GM12891 (cell line): ENCODE results near the gene RBM46. TPM values are rescaled to one million over a fixed set of nuclear protein-coding genes. Genes with fewer than 3 reads are reported as not detected.

Experiments
- DNase-seq: peaks from one replicate; pipeline ENCODE4 v3.0.0; 2011; ENCODE audit warnings: low spot score; ENCODE audit not compliant: insufficient read length
- FAIRE-seq: peaks from 2 replicates; lab custom pipeline; 2011; peaks lifted over from hg19 to GRCh38; lab: Jason Lieb, UNC
- PAX5 ChIP-seq: IDR thresholded peaks from 2 replicates; pipeline ENCODE4 v1.6.1; 2011; ENCODE audit warnings: low read length, moderate library complexity, mild to moderate bottlenecking; ENCODE audit not compliant: insufficient read depth, severe bottlenecking
- POLR2A ChIP-seq: IDR thresholded peaks from 2 replicates; pipeline ENCODE4 v1.6.1; 2011; ENCODE audit warnings: low read depth, low read length, control low read depth
- POLR2AphosphoS5 ChIP-seq: IDR thresholded peaks from 2 replicates; pipeline ENCODE4 v1.6.1; 2011; ENCODE audit warnings: low read depth, low read length, control low read depth
- POU2F2 ChIP-seq: IDR thresholded peaks from 2 replicates; pipeline ENCODE4 v1.6.1; 2011; ENCODE audit warnings: low read depth, mild to moderate bottlenecking, control low read depth, low read length, moderate library complexity
- SPI1 ChIP-seq: IDR thresholded peaks from 2 replicates; pipeline ENCODE4 v1.6.1; 2011; ENCODE audit warnings: low read depth, low read length, control low read depth
- TAF1 ChIP-seq: IDR thresholded peaks from 2 replicates; pipeline ENCODE4 v1.6.1; 2011; ENCODE audit warnings: low read depth, low read length, control low read depth
- polyA plus RNA-seq: library from polyadenylated mRNA; unstranded; fragments of >200 nt; gene quantifications from one replicate; pipeline ENCODE4 v1.2.1, GENCODE V29; 2012; ENCODE audit warnings: low read depth, missing spikeins, inconsistent platforms; ENCODE audit not compliant: missing spikeins

RBM46 gene
- not detected for polyA plus RNA-seq

- TF ChIP-seq SPI1 = no peak
- TF ChIP-seq POLR2A = no peak
- TF ChIP-seq PAX5 = no peak
- no peak for TF ChIP-seq POLR2AphosphoS5
- TF ChIP-seq POU2F2 = no peak
- TF ChIP-seq TAF1 = no peak
- no peak for FAIRE-seq
- DNase-seq = no peak
These were observed at the start of gene RBM46 for GRCh38 chr4:154781126-154781982. Gene RBM46 (plus strand): TSS chr4:154781272. CDS start chr4:154796753, 15,481 bp downstream.

GRCh38 chr4:154731756-154732155 lies 49.3 kb upstream of the RBM46 start:
- DNase-seq (no peak), FAIRE-seq (no peak)
- TF ChIP-seq PAX5 (no peak), POU2F2 (no peak), POLR2AphosphoS5 (no peak), POLR2A (no peak), TAF1 (no peak), SPI1 (no peak)

- DNase-seq = no peak
- FAIRE-seq = no peak
- TF ChIP-seq SPI1 (no peak), POLR2A (no peak), PAX5 (no peak), TAF1 (no peak), POLR2AphosphoS5 (no peak), POU2F2 (no peak)
These were observed 48.4 kb upstream of the RBM46 start for GRCh38 chr4:154732669-154733068.

- TF ChIP-seq POLR2AphosphoS5 (no peak), SPI1 (no peak), TAF1 (no peak), POLR2A (no peak), POU2F2 (no peak), PAX5 (no peak)
- DNase-seq = no peak
- no peak for FAIRE-seq
These were observed 44.3 kb upstream of the RBM46 start for GRCh38 chr4:154736770-154737169.

- TF ChIP-seq TAF1 = no peak
- DNase-seq (no peak), FAIRE-seq (no peak)
These were observed 42.6 kb upstream of the RBM46 start for GRCh38 chr4:154738426-154738825.

- DNase-seq (no peak), FAIRE-seq (no peak)
These were observed 42.0 kb upstream of the RBM46 start for GRCh38 chr4:154739111-154739510.

GRCh38 chr4:154740462-154740861 lies 40.6 kb upstream of the RBM46 start:
- TF ChIP-seq POLR2AphosphoS5 (no peak), POU2F2 (no peak)
- DNase-seq (no peak), FAIRE-seq (no peak)

More at GRCh38 chr4:154739111-154739510, 42.0 kb upstream of the RBM46 start:
- TF ChIP-seq POU2F2 (no peak), PAX5 (no peak), POLR2A (no peak), POLR2AphosphoS5 (no peak), SPI1 (no peak), TAF1 (no peak)

- DNase-seq (no peak), FAIRE-seq (no peak)
- TF ChIP-seq PAX5 (no peak), POLR2A (no peak), POU2F2 (no peak), TAF1 (no peak), SPI1 (no peak), POLR2AphosphoS5 (no peak)
These were observed 39.9 kb upstream of the RBM46 start for GRCh38 chr4:154741131-154741665.

- DNase-seq = peak; percentile 14
- no peak for TF ChIP-seq PAX5
- no peak for TF ChIP-seq SPI1
- TF ChIP-seq POLR2A = no peak
- TF ChIP-seq TAF1 = no peak
- no peak for TF ChIP-seq POU2F2
- TF ChIP-seq POLR2AphosphoS5 = no peak
- no peak for FAIRE-seq
These were observed 38.9 kb upstream of the RBM46 start for GRCh38 chr4:154741922-154742850.
